Neural cell (in vitro differentiated cells): ENCODE data around the gene SHISAL2B.

Experiments
- CTCF ChIP-seq: fragments of 450-650 bp; IDR thresholded peaks from 2 replicates; pipeline ENCODE4 v1.5.1; 2014; ENCODE audit warnings: antibody characterized with exemption, mild to moderate bottlenecking, moderate library complexity; ENCODE audit not compliant: poor library complexity, severe bottlenecking
- EP300 ChIP-seq: fragments of 450-650 bp; conservative IDR thresholded peaks from 2 replicates; pipeline ENCODE4 v1.6.1; 2014; ENCODE audit warnings: antibody characterized with exemption, mild to moderate bottlenecking, moderate library complexity; ENCODE audit not compliant: poor library complexity, severe bottlenecking
- EZH2 ChIP-seq: fragments of 200-600, 300-800 bp; shearing (Covaris generic), sonication (generic); IDR thresholded peaks from 2 replicates; pipeline ENCODE4 v1.6.1; 2014; ENCODE audit warnings: antibody characterized with exemption, low read length, borderline replicate concordance, mild to moderate bottlenecking; ENCODE audit not compliant: insufficient read depth, poor library complexity, severe bottlenecking
- MXI1 ChIP-seq: fragments of 450-650 bp; conservative IDR thresholded peaks from 2 replicates; pipeline ENCODE4 v1.6.1; 2014; ENCODE audit warnings: antibody characterized with exemption, mild to moderate bottlenecking; ENCODE audit not compliant: poor library complexity, severe bottlenecking
- POLR2AphosphoS5 ChIP-seq: IDR thresholded peaks from 2 replicates; pipeline ENCODE4 v1.6.1; 2012
- RAD21 ChIP-seq: fragments of 450-650 bp; conservative IDR thresholded peaks from 2 replicates; pipeline ENCODE4 v1.6.1; 2014; ENCODE audit warnings: antibody characterized with exemption, mild to moderate bottlenecking, moderate library complexity
- SMC3 ChIP-seq: fragments of 450-650 bp; conservative IDR thresholded peaks from 2 replicates; pipeline ENCODE4 v1.6.1; 2014; ENCODE audit warnings: antibody characterized with exemption, mild to moderate bottlenecking, moderate library complexity; ENCODE audit not compliant: poor library complexity
- TAF1 ChIP-seq: IDR thresholded peaks from 2 replicates; pipeline ENCODE4 v1.6.1; 2012; ENCODE audit warnings: low read depth
- TF ChIP-seq, protein P1 (sequence below): IDR thresholded peaks from 2 replicates; pipeline ENCODE4 v1.6.1; 2012; ENCODE audit warnings: borderline replicate concordance

GRCh38 chr5:64742411-64742810 is 52.1 kb downstream of the SHISAL2B start:
- TF ChIP-seq EZH2 (no peak), CTCF (no peak), EP300 (no peak), TAF1 (no peak), POLR2AphosphoS5 (no peak), MXI1 (no peak), SMC3 (no peak), RAD21 (no peak)
- TF ChIP-seq, protein P1, sequence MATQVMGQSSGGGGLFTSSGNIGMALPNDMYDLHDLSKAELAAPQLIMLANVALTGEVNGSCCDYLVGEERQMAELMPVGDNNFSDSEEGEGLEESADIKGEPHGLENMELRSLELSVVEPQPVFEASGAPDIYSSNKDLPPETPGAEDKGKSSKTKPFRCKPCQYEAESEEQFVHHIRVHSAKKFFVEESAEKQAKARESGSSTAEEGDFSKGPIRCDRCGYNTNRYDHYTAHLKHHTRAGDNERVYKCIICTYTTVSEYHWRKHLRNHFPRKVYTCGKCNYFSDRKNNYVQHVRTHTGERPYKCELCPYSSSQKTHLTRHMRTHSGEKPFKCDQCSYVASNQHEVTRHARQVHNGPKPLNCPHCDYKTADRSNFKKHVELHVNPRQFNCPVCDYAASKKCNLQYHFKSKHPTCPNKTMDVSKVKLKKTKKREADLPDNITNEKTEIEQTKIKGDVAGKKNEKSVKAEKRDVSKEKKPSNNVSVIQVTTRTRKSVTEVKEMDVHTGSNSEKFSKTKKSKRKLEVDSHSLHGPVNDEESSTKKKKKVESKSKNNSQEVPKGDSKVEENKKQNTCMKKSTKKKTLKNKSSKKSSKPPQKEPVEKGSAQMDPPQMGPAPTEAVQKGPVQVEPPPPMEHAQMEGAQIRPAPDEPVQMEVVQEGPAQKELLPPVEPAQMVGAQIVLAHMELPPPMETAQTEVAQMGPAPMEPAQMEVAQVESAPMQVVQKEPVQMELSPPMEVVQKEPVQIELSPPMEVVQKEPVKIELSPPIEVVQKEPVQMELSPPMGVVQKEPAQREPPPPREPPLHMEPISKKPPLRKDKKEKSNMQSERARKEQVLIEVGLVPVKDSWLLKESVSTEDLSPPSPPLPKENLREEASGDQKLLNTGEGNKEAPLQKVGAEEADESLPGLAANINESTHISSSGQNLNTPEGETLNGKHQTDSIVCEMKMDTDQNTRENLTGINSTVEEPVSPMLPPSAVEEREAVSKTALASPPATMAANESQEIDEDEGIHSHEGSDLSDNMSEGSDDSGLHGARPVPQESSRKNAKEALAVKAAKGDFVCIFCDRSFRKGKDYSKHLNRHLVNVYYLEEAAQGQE = no peak
